HEK293T (cell line): ENCODE results near the gene DHX16.
A peak's percentile ranks its signal among the peaks of the same experiment; 100 is the strongest.

ENCODE experiments used
- CTCF ChIA-PET: fragments of 350-600 bp; formaldehyde crosslinking; extraction: SDS; loops from one replicate; lab custom pipeline; 2021; ENCODE audit warnings: antibody characterized with exemption, inconsistent platforms; lab: Yijun Ruan, JAX
- POLR2A ChIA-PET: fragments of 350-600 bp; formaldehyde crosslinking; extraction: SDS; loops from one replicate; lab custom pipeline; 2020; ENCODE audit warnings: antibody characterized with exemption, inconsistent platforms; lab: Yijun Ruan, JAX
- DNase-seq: peaks from one replicate; pipeline ENCODE4 v3.0.0; 2012; ENCODE audit warnings: mixed read lengths; ENCODE audit errors: extremely low spot score
- ARNT ChIP-seq: fragments of 450-650 bp; IDR thresholded peaks from 2 replicates; pipeline ENCODE4 v1.6.1; 2017; ENCODE audit warnings: mild to moderate bottlenecking
- BHLHE40 ChIP-seq: fragments of 450-650 bp; IDR thresholded peaks from 2 replicates; pipeline ENCODE4 v1.6.1; 2016; ENCODE audit warnings: mild to moderate bottlenecking, moderate library complexity, borderline replicate concordance
- CTBP1 ChIP-seq: fragments of 450-650 bp; IDR thresholded peaks from 2 replicates; pipeline ENCODE4 v1.6.1; 2016; ENCODE audit warnings: borderline replicate concordance
- ELF4 ChIP-seq: fragments of 450-650 bp; IDR thresholded peaks from 2 replicates; pipeline ENCODE4 v1.6.1; 2017; ENCODE audit warnings: antibody characterized with exemption
- FOXA1 ChIP-seq: fragments of 450-650 bp; IDR thresholded peaks from 2 replicates; pipeline ENCODE4 v1.6.1; 2016; ENCODE audit warnings: mild to moderate bottlenecking
- FOXK2 ChIP-seq: fragments of 450-650 bp; IDR thresholded peaks from 2 replicates; pipeline ENCODE4 v1.6.1; 2016; ENCODE audit warnings: mild to moderate bottlenecking
- FOXM1 ChIP-seq: fragments of 450-650 bp; IDR thresholded peaks from 2 replicates; pipeline ENCODE4 v1.6.1; 2017; ENCODE audit warnings: mild to moderate bottlenecking, borderline replicate concordance
- HDGF ChIP-seq: fragments of 450-650 bp; IDR thresholded peaks from 2 replicates; pipeline ENCODE4 v1.6.1; 2017; ENCODE audit warnings: antibody characterized with exemption, borderline replicate concordance
- L3MBTL2 ChIP-seq: fragments of 450-650 bp; conservative IDR thresholded peaks from 2 replicates; pipeline ENCODE4 v1.6.1; 2016; ENCODE audit warnings: mild to moderate bottlenecking
- LEF1 ChIP-seq: fragments of 450-650 bp; IDR thresholded peaks from 2 replicates; pipeline ENCODE4 v1.6.1; 2017; ENCODE audit warnings: mild to moderate bottlenecking, borderline replicate concordance
- NFRKB ChIP-seq: fragments of 450-650 bp; IDR thresholded peaks from 2 replicates; pipeline ENCODE4 v1.6.1; 2016; ENCODE audit warnings: mild to moderate bottlenecking, moderate library complexity
- SP1 ChIP-seq: fragments of 450-650 bp; IDR thresholded peaks from 2 replicates; pipeline ENCODE4 v1.6.1; 2017
- SUZ12 ChIP-seq: fragments of 450-650 bp; IDR thresholded peaks from 2 replicates; pipeline ENCODE4 v1.6.1; 2016; ENCODE audit warnings: mild to moderate bottlenecking
- TARDBP ChIP-seq: fragments of 450-650 bp; IDR thresholded peaks from 2 replicates; pipeline ENCODE4 v1.6.1; 2016
- ZNF384 ChIP-seq: fragments of 450-650 bp; IDR thresholded peaks from 2 replicates; pipeline ENCODE4 v1.6.1; 2016
- TF ChIP-seq, protein P1 (sequence below): fragments of 450-650 bp; IDR thresholded peaks from 2 replicates; pipeline ENCODE4 v1.6.1; 2016

DHX16 gene

GRCh38 chr6:30717129-30717844, 44.5 kb upstream of the DHX16 start, which contains the start of gene MDC1:
TSS of gene MDC1 (minus strand) at chr6:30717281. CDS start at chr6:30715175, 2,106 bp downstream.
- TF ChIP-seq CTBP1 (no peak), ELF4 (peak; percentile 48; the same call in 1 of the 2 replicates), SUZ12 (no peak), FOXK2 (no peak), NFRKB (peak; percentile 91), FOXM1 (peak; percentile 35; the same call in 1 of the 2 replicates), HDGF (no peak; the same call in 1 of the 2 replicates), SP1 (no peak), TARDBP (peak; percentile 86), LEF1 (no peak), FOXA1 (no peak), L3MBTL2 (peak; percentile 29; the same call in 1 of the 2 replicates)
- TF ChIP-seq, protein P1, sequence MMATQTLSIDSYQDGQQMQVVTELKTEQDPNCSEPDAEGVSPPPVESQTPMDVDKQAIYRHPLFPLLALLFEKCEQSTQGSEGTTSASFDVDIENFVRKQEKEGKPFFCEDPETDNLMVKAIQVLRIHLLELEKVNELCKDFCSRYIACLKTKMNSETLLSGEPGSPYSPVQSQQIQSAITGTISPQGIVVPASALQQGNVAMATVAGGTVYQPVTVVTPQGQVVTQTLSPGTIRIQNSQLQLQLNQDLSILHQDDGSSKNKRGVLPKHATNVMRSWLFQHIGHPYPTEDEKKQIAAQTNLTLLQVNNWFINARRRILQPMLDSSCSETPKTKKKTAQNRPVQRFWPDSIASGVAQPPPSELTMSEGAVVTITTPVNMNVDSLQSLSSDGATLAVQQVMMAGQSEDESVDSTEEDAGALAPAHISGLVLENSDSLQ = peak; percentile 99
- ChIA-PET POLR2A (interaction anchor here (0.5 to 3.5 kb wide), 35 partner anchors 8 to 1109 kb away, joined by 3 to 101 read pairs (median 4); partner anchors contain the start of genes ABCF1, DHX16, NRM and PPP1R10), CTCF (interaction anchor here (0.7 to 1.3 kb wide), 5 partner anchors 12 to 45 kb away, joined by 3 to 4 read pairs (median 3); partner anchors contain the start of genes DHX16 and IER3)
- DNase-seq = peak; percentile 94

GRCh38 chr6:30716879-30717128, 44.0 kb upstream of the DHX16 start:
- peak; percentile 18 for DNase-seq
- peak; percentile 45; the same call in 1 of the 2 replicates for TF ChIP-seq NFRKB
- peak; percentile 44 for TF ChIP-seq L3MBTL2
- no peak for TF ChIP-seq ZNF384
- POLR2A ChIA-PET = interaction anchor here (0.7 to 3.5 kb wide), 33 partner anchors 9 to 369 kb away, joined by 3 to 101 read pairs (median 4); partner anchors contain the start of genes ABCF1, DHX16, NRM and PPP1R10
- CTCF ChIA-PET = interaction anchor here (0.7 to 1.3 kb wide), 3 partner anchors 13 to 44 kb away, joined by 3 to 4 read pairs (median 3); partner anchors contain the start of gene DHX16

- CTCF ChIA-PET = no interaction called here
- no peak for DNase-seq
- POLR2A ChIA-PET = no interaction called here
- TF ChIP-seq SP1 = no peak
- no peak for TF ChIP-seq HDGF
- TF ChIP-seq ELF4 = no peak
- TF ChIP-seq, protein P1 = no peak
- no peak for TF ChIP-seq BHLHE40
- no peak for TF ChIP-seq FOXK2
- TF ChIP-seq TARDBP = no peak
- no peak for TF ChIP-seq ARNT
- TF ChIP-seq FOXM1 = no peak
- TF ChIP-seq SUZ12 = no peak
- no peak for TF ChIP-seq NFRKB
- TF ChIP-seq CTBP1 = no peak
- TF ChIP-seq L3MBTL2 = no peak
- no peak for TF ChIP-seq FOXA1
- no peak for TF ChIP-seq ZNF384
- TF ChIP-seq LEF1 = no peak
Measured at GRCh38 chr6:30714263-30714662, 41.5 kb upstream of the DHX16 start.

- ChIA-PET CTCF (interaction anchor here (1.0 kb wide), 1 partner anchor 18 kb away, joined by 7 read pairs; no protein-coding TSS in a partner anchor), POLR2A (interaction anchor here (0.9 to 3.1 kb wide), 5 partner anchors 8 to 25 kb away, joined by 3 to 13 read pairs (median 7); partner anchors contain the start of gene NRM)
- DNase-seq = no peak
- no peak for TF ChIP-seq FOXM1
- no peak for TF ChIP-seq NFRKB
- no peak for TF ChIP-seq BHLHE40
- TF ChIP-seq ZNF384 = no peak
- TF ChIP-seq SP1 = no peak
- TF ChIP-seq, protein P1 = no peak
- TF ChIP-seq FOXA1 = no peak
- no peak for TF ChIP-seq FOXK2
- no peak for TF ChIP-seq TARDBP
- no peak for TF ChIP-seq L3MBTL2
- TF ChIP-seq SUZ12 = no peak
- TF ChIP-seq HDGF = no peak
- TF ChIP-seq ARNT = no peak
- TF ChIP-seq LEF1 = no peak
- TF ChIP-seq ELF4 = no peak
- TF ChIP-seq CTBP1 = no peak
Measured at GRCh38 chr6:30712441-30712945, 39.7 kb upstream of the DHX16 start.

GRCh38 chr6:30711758-30712380, 39.1 kb upstream of the DHX16 start:
- CTCF ChIA-PET = no interaction called here
- no peak for TF ChIP-seq ARNT
- no peak for DNase-seq
- POLR2A ChIA-PET = interaction anchor here (0.9 to 3.1 kb wide), 5 partner anchors 8 to 24 kb away, joined by 3 to 13 read pairs (median 7); partner anchors contain the start of gene NRM
